Activated T-helper 2 cell treated with anti-CD3 and anti-CD28 coated beads, Interferon-gamma antibody, Interleukin-2, Interleukin-4, amounts not matched to agents 10 μg/mL and 5 μg/mL and 100 μg/mL, durations not matched to agents 14 hours and 24 hours and 36 hours (primary cell): Measurements from ENCODE around the gene CEMP1. TPM values are rescaled to one million over a fixed set of nuclear protein-coding genes. Genes with fewer than 3 reads are reported as not detected.
A peak's percentile ranks its signal among the peaks of the same experiment; 100 is the strongest.
"Not testable (repeated sequence)": the region's sequence is repeated elsewhere in the genome, so short reads cannot be mapped to it uniquely, and the experiment has no call there.

ENCODE experiments used
- DNase-seq: peaks from one replicate; pipeline ENCODE4 v3.0.0; 2021; ENCODE audit warnings: low spot score
- H3K27ac Mint-ChIP-seq: one replicate; pipeline ENCODE4 v1.8.0; 2021; ENCODE audit warnings: mixed read lengths
- H3K27me3 Mint-ChIP-seq: one replicate; pipeline ENCODE4 v1.8.0; 2021; ENCODE audit warnings: low read depth, mixed read lengths
- H3K36me3 Mint-ChIP-seq: one replicate; pipeline ENCODE4 v1.8.0; 2021; ENCODE audit warnings: low read depth, mixed read lengths
- H3K4me1 Mint-ChIP-seq: one replicate; pipeline ENCODE4 v1.8.0; 2021; ENCODE audit warnings: low read depth, mixed read lengths
- H3K4me3 Mint-ChIP-seq: one replicate; pipeline ENCODE4 v1.8.0; 2021; ENCODE audit warnings: low read depth, mild to moderate bottlenecking, moderate library complexity, mixed read lengths
- H3K9me3 Mint-ChIP-seq: one replicate; pipeline ENCODE4 v1.8.0; 2021; ENCODE audit warnings: mixed read lengths
- intact Hi-C: fragments of 100-400 bp; cut with micrococcal nuclease; formaldehyde crosslinking; loops from one replicate; pipeline ENCODE4 v1.15.1; 2023
- total RNA-seq: library from RNA; stranded (reverse); gene quantifications from 2 replicates; pipeline ENCODE4 v1.2.3, GENCODE V29; 2022

Gene CEMP1
- total RNA-seq, result 0.25 TPM in 1 of 2 replicates, not detected in the other

DNA sequence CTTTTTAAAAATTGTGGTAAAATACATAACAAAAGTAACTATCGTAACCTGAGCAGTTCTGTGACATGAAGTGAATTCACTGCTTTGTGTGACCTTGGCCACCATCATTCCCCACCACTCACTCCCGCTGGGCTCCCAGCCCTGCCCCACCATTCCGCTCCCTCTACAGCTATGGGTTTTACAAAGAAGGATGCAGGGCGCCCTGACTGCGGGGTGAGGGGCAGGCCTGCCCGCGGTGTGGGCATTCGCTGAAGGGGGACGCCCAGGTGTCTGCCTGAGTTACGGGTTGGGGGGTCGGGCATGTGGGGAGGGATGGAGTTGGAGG lies at the start of gene CEMP1:
Gene CEMP1, minus strand, starts transcription at position 38 of the 325 bp plus-strand sequence. CDS start 335 bp downstream, outside the sequence.
- Mint-ChIP-seq H3K4me1 (peaks cover 12% of the 10 kb centered on the region), H3K27me3 (no peaks in the 10 kb centered on the region), H3K27ac (peak within 1 kb of the TSS; percentile 100), H3K36me3 (peaks cover 8% of the 10 kb centered on the region), H3K9me3 (no peaks in the 10 kb centered on the region), H3K4me3 (peak within 1 kb of the TSS; percentile 98)
- intact Hi-C loops, result no loop called here
- no peak for DNase-seq

DNA sequence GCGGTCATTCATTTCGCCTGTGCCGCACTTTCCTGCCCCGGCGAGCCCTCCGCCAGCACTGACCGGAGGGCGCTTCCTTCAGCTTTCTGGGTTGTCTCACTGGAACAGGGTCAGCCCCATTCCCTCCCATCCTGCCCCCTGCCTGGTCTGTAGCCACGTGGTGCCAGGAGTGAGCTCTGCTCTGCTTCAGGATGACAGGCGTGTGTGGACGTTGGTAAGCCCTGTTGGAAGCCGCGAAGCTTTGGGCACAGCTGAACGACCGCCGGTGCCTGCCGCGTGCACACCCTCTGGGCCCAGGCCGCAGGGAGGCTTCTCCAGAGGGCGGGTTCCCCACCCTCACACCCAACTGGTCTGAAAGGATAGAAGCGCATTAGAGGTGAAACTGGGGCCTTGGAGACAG lies 49.6 kb upstream of the CEMP1 start:
- H3K27me3 Mint-ChIP-seq, H3K27ac Mint-ChIP-seq, intact Hi-C loops, H3K4me1 Mint-ChIP-seq, H3K4me3 Mint-ChIP-seq, H3K9me3 Mint-ChIP-seq, DNase-seq, H3K36me3 Mint-ChIP-seq: not testable (repeated sequence)

- H3K4me1 Mint-ChIP-seq, H3K36me3 Mint-ChIP-seq, intact Hi-C loops, DNase-seq, H3K9me3 Mint-ChIP-seq, H3K27me3 Mint-ChIP-seq, H3K27ac Mint-ChIP-seq, H3K4me3 Mint-ChIP-seq: not testable (repeated sequence)
Measured at GRCh38 chr16:2580143-2580542, 48.9 kb upstream of the CEMP1 start.

- H3K4me3 Mint-ChIP-seq, DNase-seq, H3K27me3 Mint-ChIP-seq, H3K4me1 Mint-ChIP-seq, intact Hi-C loops, H3K36me3 Mint-ChIP-seq, H3K27ac Mint-ChIP-seq, H3K9me3 Mint-ChIP-seq: not testable (repeated sequence)
Measured at GRCh38 chr16:2578905-2579304, 47.7 kb upstream of the CEMP1 start.

- intact Hi-C loops, H3K4me3 Mint-ChIP-seq, H3K9me3 Mint-ChIP-seq, H3K27me3 Mint-ChIP-seq, H3K4me1 Mint-ChIP-seq, H3K27ac Mint-ChIP-seq, H3K36me3 Mint-ChIP-seq, DNase-seq: not testable (repeated sequence)
Measured at GRCh38 chr16:2577044-2577443, 45.8 kb upstream of the CEMP1 start.

GRCh38 chr16:2575839-2576238 lies 44.6 kb upstream of the CEMP1 start:
- DNase-seq, H3K4me3 Mint-ChIP-seq, intact Hi-C loops: not testable (repeated sequence)

DNA sequence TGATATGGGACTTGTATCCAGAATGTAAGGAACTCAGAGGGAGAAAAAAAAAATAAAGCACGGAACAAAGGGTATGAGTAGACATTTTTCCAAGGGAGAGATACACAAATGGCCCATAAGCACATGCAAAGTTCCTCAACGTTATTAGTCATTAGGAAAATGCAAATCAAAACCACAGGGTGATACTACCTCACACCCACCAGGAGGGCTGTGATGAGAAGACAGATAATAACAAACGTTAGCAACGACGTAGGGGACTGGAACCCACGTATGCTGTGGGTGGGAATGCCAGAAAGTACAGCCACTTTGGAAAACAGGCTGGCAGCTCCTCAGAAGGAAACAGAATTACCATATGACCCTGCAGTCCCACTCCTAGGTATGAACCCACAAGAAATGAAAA lies 41.5 kb upstream of the CEMP1 start:
- H3K36me3 Mint-ChIP-seq, H3K27ac Mint-ChIP-seq, H3K27me3 Mint-ChIP-seq, intact Hi-C loops, H3K4me3 Mint-ChIP-seq, H3K9me3 Mint-ChIP-seq, DNase-seq, H3K4me1 Mint-ChIP-seq: not testable (repeated sequence)

More at GRCh38 chr16:2575839-2576238, 44.6 kb upstream of the CEMP1 start:
- H3K9me3 Mint-ChIP-seq, H3K36me3 Mint-ChIP-seq, H3K4me1 Mint-ChIP-seq, H3K27me3 Mint-ChIP-seq, H3K27ac Mint-ChIP-seq: not testable (repeated sequence)

- H3K27ac Mint-ChIP-seq, H3K4me3 Mint-ChIP-seq, intact Hi-C loops, DNase-seq, H3K27me3 Mint-ChIP-seq, H3K9me3 Mint-ChIP-seq, H3K4me1 Mint-ChIP-seq, H3K36me3 Mint-ChIP-seq: not testable (repeated sequence)
Measured at GRCh38 chr16:2568573-2568972, 37.4 kb upstream of the CEMP1 start.

- H3K4me3 Mint-ChIP-seq, H3K27ac Mint-ChIP-seq, H3K36me3 Mint-ChIP-seq, H3K4me1 Mint-ChIP-seq, H3K27me3 Mint-ChIP-seq, DNase-seq, intact Hi-C loops, H3K9me3 Mint-ChIP-seq: not testable (repeated sequence)
Measured at GRCh38 chr16:2567506-2567905, 36.3 kb upstream of the CEMP1 start.

GRCh38 chr16:2560798-2561133 lies 29.6 kb upstream of the CEMP1 start:
- H3K36me3 Mint-ChIP-seq, H3K27me3 Mint-ChIP-seq, H3K4me1 Mint-ChIP-seq, H3K27ac Mint-ChIP-seq, H3K9me3 Mint-ChIP-seq, H3K4me3 Mint-ChIP-seq, intact Hi-C loops: not testable (repeated sequence)
- DNase-seq, result peak; percentile 60

GRCh38 chr16:2560131-2560797 lies 29.1 kb upstream of the CEMP1 start:
- H3K9me3 Mint-ChIP-seq, H3K27me3 Mint-ChIP-seq, DNase-seq, H3K4me3 Mint-ChIP-seq, intact Hi-C loops, H3K36me3 Mint-ChIP-seq, H3K27ac Mint-ChIP-seq, H3K4me1 Mint-ChIP-seq: not testable (repeated sequence)

- H3K27ac Mint-ChIP-seq, H3K4me1 Mint-ChIP-seq, H3K27me3 Mint-ChIP-seq, H3K9me3 Mint-ChIP-seq, DNase-seq, intact Hi-C loops, H3K36me3 Mint-ChIP-seq, H3K4me3 Mint-ChIP-seq: not testable (repeated sequence)
Measured at GRCh38 chr16:2557150-2557549, 25.9 kb upstream of the CEMP1 start.

GRCh38 chr16:2554709-2555425 lies 23.7 kb upstream of the CEMP1 start:
- H3K4me1 Mint-ChIP-seq, H3K27ac Mint-ChIP-seq, H3K4me3 Mint-ChIP-seq, H3K36me3 Mint-ChIP-seq, H3K27me3 Mint-ChIP-seq, intact Hi-C loops, H3K9me3 Mint-ChIP-seq, DNase-seq: not testable (repeated sequence)
